SK-MEL-5 (cell line): ENCODE results near the gene FBXO21. TPM values are rescaled to one million over a fixed set of nuclear protein-coding genes. Genes with fewer than 3 reads are reported as not detected.
A peak's percentile ranks its signal among the peaks of the same experiment; 100 is the strongest.

Experiments used
- DNase-seq: peaks from one replicate; pipeline ENCODE4 v3.0.0-alpha.2; 2016; ENCODE audit warnings: low read depth, low spot score
- in situ Hi-C: cut with HindIII; loops from 2 replicates; pipeline ENCODE4 v1.10.0; 2016; ENCODE audit warnings: low sequenced_read_pairs, high pct_unique_total_duplicates, low pct_unique_long_range_greater_than_20kb
- total RNA-seq: library from RNA; depleted of rRNA; stranded (reverse); fragments of >200 nt; shearing (Covaris generic); gene quantifications from 2 replicates; pipeline ENCODE4 v1.2.3, GENCODE V29; 2014

The FBXO21 gene
- total RNA-seq, 1 experiment from 2014 or later, result 60.5 TPM

GRCh38 chr12:117180758-117181467 lies 9.4 kb downstream of the FBXO21 start:
- no peak for DNase-seq
- in situ Hi-C loops, result no loop called here

GRCh38 chr12:117178745-117179144 lies 11.5 kb downstream of the FBXO21 start:
- no peak for DNase-seq
- in situ Hi-C loops, result no loop called here

GRCh38 chr12:117178301-117178700 lies 12.0 kb downstream of the FBXO21 start:
- in situ Hi-C loops, result no loop called here
- DNase-seq, result no peak

- DNase-seq, result no peak
- in situ Hi-C loops, result no loop called here
These were observed 18.1 kb downstream of the FBXO21 start for GRCh38 chr12:117172168-117172567.

GRCh38 chr12:117171499-117172162 lies 18.6 kb downstream of the FBXO21 start:
- in situ Hi-C loops, result no loop called here
- no peak for DNase-seq

GRCh38 chr12:117169548-117169947 lies 20.7 kb downstream of the FBXO21 start:
- DNase-seq, result no peak
- in situ Hi-C loops, result no loop called here

GRCh38 chr12:117168976-117169375 lies 21.3 kb downstream of the FBXO21 start:
- in situ Hi-C loops, result no loop called here
- DNase-seq, result no peak

- no peak for DNase-seq
- in situ Hi-C loops, result no loop called here
These were observed 22.5 kb downstream of the FBXO21 start for GRCh38 chr12:117167769-117168168.

- no peak for DNase-seq
- in situ Hi-C loops, result no loop called here
These were observed 24.2 kb downstream of the FBXO21 start for GRCh38 chr12:117166107-117166506.

GRCh38 chr12:117165342-117165741 lies 24.9 kb downstream of the FBXO21 start:
- in situ Hi-C loops, result no loop called here
- no peak for DNase-seq

- in situ Hi-C loops, result no loop called here
- no peak for DNase-seq
These were observed 27.6 kb downstream of the FBXO21 start for GRCh38 chr12:117162633-117163032.

GRCh38 chr12:117162167-117162539 lies 28.1 kb downstream of the FBXO21 start:
- in situ Hi-C loops, result no loop called here
- DNase-seq, result no peak

- in situ Hi-C loops, result no loop called here
- DNase-seq, result no peak
These were observed 28.7 kb downstream of the FBXO21 start for GRCh38 chr12:117161460-117162166.

GRCh38 chr12:117159674-117160073 lies 30.6 kb downstream of the FBXO21 start:
- in situ Hi-C loops, result no loop called here

GRCh38 chr12:117158911-117159553 lies 31.2 kb downstream of the FBXO21 start:
- DNase-seq, result no peak
- in situ Hi-C loops, result no loop called here

More at GRCh38 chr12:117159674-117160073, 30.6 kb downstream of the FBXO21 start:
- DNase-seq, result no peak

GRCh38 chr12:117158096-117158495 lies 32.2 kb downstream of the FBXO21 start:
- in situ Hi-C loops, result no loop called here
- no peak for DNase-seq

- DNase-seq, result peak; percentile 78
- in situ Hi-C loops, result no loop called here
These were observed 34.8 kb downstream of the FBXO21 start for GRCh38 chr12:117155278-117156060.
